NT2/D1 (cell line): ENCODE measurements around the gene DLK1.

Source experiments
- SUZ12 ChIP-seq: IDR thresholded peaks from 2 replicates; pipeline ENCODE4 v1.6.1; 2011; ENCODE audit not compliant: insufficient read length, insufficient read depth; ENCODE audit errors: extremely low read depth
- YY1 ChIP-seq: IDR thresholded peaks from 2 replicates; pipeline ENCODE4 v1.6.1; 2011; ENCODE audit not compliant: insufficient read length, insufficient read depth
- ZNF274 ChIP-seq: IDR thresholded peaks from 2 replicates; pipeline ENCODE4 v1.6.1; 2011; ENCODE audit warnings: mild to moderate bottlenecking, low read depth, low read length

DNA sequence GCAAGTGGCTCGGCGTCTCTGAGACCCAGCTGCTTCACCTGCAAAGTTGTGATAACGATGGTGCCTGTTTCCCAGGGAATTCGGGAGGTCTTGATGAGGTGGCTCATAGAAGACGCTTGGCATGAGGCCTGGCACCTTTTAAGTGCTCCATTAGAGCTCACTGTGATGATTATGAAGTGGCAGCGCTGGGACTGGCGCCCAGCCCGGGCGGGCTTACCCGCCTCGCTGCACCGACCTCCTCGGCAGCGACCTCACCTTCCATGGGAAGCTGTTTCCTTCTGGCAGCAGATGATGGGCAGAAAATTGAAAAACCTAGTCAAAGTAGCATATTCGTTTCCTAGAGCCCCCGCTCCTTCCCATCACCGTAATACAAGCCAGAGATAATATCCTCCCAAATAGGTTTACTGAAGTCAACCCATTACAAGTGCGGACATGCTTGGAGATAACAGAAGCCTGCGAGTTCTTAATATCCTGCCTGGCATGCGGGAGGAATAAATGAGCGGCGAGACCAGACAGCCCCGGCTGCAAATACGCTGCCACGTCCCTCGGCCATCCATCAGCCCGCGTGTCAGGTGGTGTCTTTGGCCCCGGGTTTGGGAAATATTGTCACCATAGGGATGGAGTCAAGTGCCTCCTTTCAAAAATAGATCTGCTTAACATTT lies 35.2 kb upstream of the DLK1 start:
- TF ChIP-seq YY1: no peak
- TF ChIP-seq SUZ12: no peak
- TF ChIP-seq ZNF274: no peak
